ENCODE data around the gene CFAP299.

The CFAP299 gene

GRCh38 chr4:80840396-80840795 lies 504.9 kb downstream of the CFAP299 start:
- Histone ChIP-seq H3K36me3 (ENCODE audit: control insufficient read depth in 1 of 2, insufficient read depth in 2 of 2, low read length in 2 of 2) (no peaks in the 10 kb centered on the region), H3K4me3 (ENCODE audit: low read depth in 1 of 2, low read length in 2 of 2) (no peak overlapping the region), H3K27ac (ENCODE audit: low read length) (no peak overlapping the region), H3K9me3 (ENCODE audit: control insufficient read depth in 1 of 2, low read length in 2 of 2) (no peaks in the 10 kb centered on the region), H3K27me3 (ENCODE audit: low read depth, low read length) (no peaks in the 10 kb centered on the region), H3K4me1 (ENCODE audit: control insufficient read depth in 1 of 2, insufficient read depth in 2 of 2, low read length in 2 of 2) (no peaks in the 10 kb centered on the region)

GRCh38 chr4:80841587-80842281 lies 506.2 kb downstream of the CFAP299 start:
- H3K27me3 ChIP-seq (ENCODE audit: low read depth, low read length) = no peaks in the 10 kb centered on the region
- no peak overlapping the region for H3K4me3 ChIP-seq (ENCODE audit: low read depth in 1 of 2, low read length in 2 of 2)
- H3K27ac ChIP-seq (ENCODE audit: low read length) = no peak overlapping the region
- H3K4me1 ChIP-seq (ENCODE audit: control insufficient read depth in 1 of 2, insufficient read depth in 2 of 2, low read length in 2 of 2) = no peaks in the 10 kb centered on the region
- H3K9me3 ChIP-seq (ENCODE audit: control insufficient read depth in 1 of 2, low read length in 2 of 2) = no peaks in the 10 kb centered on the region
- H3K36me3 ChIP-seq (ENCODE audit: control insufficient read depth in 1 of 2, insufficient read depth in 2 of 2, low read length in 2 of 2) = no peaks in the 10 kb centered on the region

GRCh38 chr4:80846210-80846609 lies 510.7 kb downstream of the CFAP299 start:
- H3K27me3 ChIP-seq (ENCODE audit: low read depth, low read length) = no peaks in the 10 kb centered on the region
- no peaks in the 10 kb centered on the region for H3K4me1 ChIP-seq (ENCODE audit: control insufficient read depth in 1 of 2, insufficient read depth in 2 of 2, low read length in 2 of 2)
- no peaks in the 10 kb centered on the region for H3K9me3 ChIP-seq (ENCODE audit: control insufficient read depth in 1 of 2, low read length in 2 of 2)
- no peak overlapping the region for H3K4me3 ChIP-seq (ENCODE audit: low read depth in 1 of 2, low read length in 2 of 2)
- H3K27ac ChIP-seq (ENCODE audit: low read length) = no peak overlapping the region
- no peaks in the 10 kb centered on the region for H3K36me3 ChIP-seq (ENCODE audit: control insufficient read depth in 1 of 2, insufficient read depth in 2 of 2, low read length in 2 of 2)

- H3K27ac ChIP-seq (ENCODE audit: low read length) = no peak overlapping the region
- no peaks in the 10 kb centered on the region for H3K4me1 ChIP-seq (ENCODE audit: control insufficient read depth in 1 of 2, insufficient read depth in 2 of 2, low read length in 2 of 2)
- no peak overlapping the region for H3K4me3 ChIP-seq (ENCODE audit: low read depth in 1 of 2, low read length in 2 of 2)
- no peaks in the 10 kb centered on the region for H3K9me3 ChIP-seq (ENCODE audit: control insufficient read depth in 1 of 2, low read length in 2 of 2)
- H3K27me3 ChIP-seq (ENCODE audit: low read depth, low read length) = no peaks in the 10 kb centered on the region
- no peaks in the 10 kb centered on the region for H3K36me3 ChIP-seq (ENCODE audit: control insufficient read depth in 1 of 2, insufficient read depth in 2 of 2, low read length in 2 of 2)
Measured at GRCh38 chr4:80852061-80852460, 516.5 kb downstream of the CFAP299 start.

GRCh38 chr4:80873571-80873970 lies 538.0 kb downstream of the CFAP299 start:
- Histone ChIP-seq H3K4me3 (ENCODE audit: low read depth in 1 of 2, low read length in 2 of 2) (no peak overlapping the region), H3K27ac (ENCODE audit: low read length) (no peak overlapping the region), H3K27me3 (ENCODE audit: low read depth, low read length) (no peaks in the 10 kb centered on the region), H3K4me1 (ENCODE audit: control insufficient read depth in 1 of 2, insufficient read depth in 2 of 2, low read length in 2 of 2) (no peaks in the 10 kb centered on the region), H3K36me3 (ENCODE audit: control insufficient read depth in 1 of 2, insufficient read depth in 2 of 2, low read length in 2 of 2) (no peaks in the 10 kb centered on the region), H3K9me3 (ENCODE audit: control insufficient read depth in 1 of 2, low read length in 2 of 2) (no peaks in the 10 kb centered on the region)

GRCh38 chr4:80874979-80875378 lies 539.4 kb downstream of the CFAP299 start:
- no peaks in the 10 kb centered on the region for H3K27me3 ChIP-seq (ENCODE audit: low read depth, low read length)
- no peaks in the 10 kb centered on the region for H3K4me1 ChIP-seq (ENCODE audit: control insufficient read depth in 1 of 2, insufficient read depth in 2 of 2, low read length in 2 of 2)
- no peaks in the 10 kb centered on the region for H3K36me3 ChIP-seq (ENCODE audit: control insufficient read depth in 1 of 2, insufficient read depth in 2 of 2, low read length in 2 of 2)
- no peaks in the 10 kb centered on the region for H3K9me3 ChIP-seq (ENCODE audit: control insufficient read depth in 1 of 2, low read length in 2 of 2)
- H3K4me3 ChIP-seq (ENCODE audit: low read depth in 1 of 2, low read length in 2 of 2) = no peak overlapping the region
- H3K27ac ChIP-seq (ENCODE audit: low read length) = no peak overlapping the region

GRCh38 chr4:80875642-80876041 lies 540.1 kb downstream of the CFAP299 start:
- Histone ChIP-seq H3K4me1 (ENCODE audit: control insufficient read depth in 1 of 2, insufficient read depth in 2 of 2, low read length in 2 of 2) (no peaks in the 10 kb centered on the region), H3K9me3 (ENCODE audit: control insufficient read depth in 1 of 2, low read length in 2 of 2) (no peaks in the 10 kb centered on the region), H3K4me3 (ENCODE audit: low read depth in 1 of 2, low read length in 2 of 2) (no peak overlapping the region), H3K27me3 (ENCODE audit: low read depth, low read length) (no peaks in the 10 kb centered on the region), H3K36me3 (ENCODE audit: control insufficient read depth in 1 of 2, insufficient read depth in 2 of 2, low read length in 2 of 2) (no peaks in the 10 kb centered on the region), H3K27ac (ENCODE audit: low read length) (no peak overlapping the region)

- no peaks in the 10 kb centered on the region for H3K27me3 ChIP-seq (ENCODE audit: low read depth, low read length)
- no peaks in the 10 kb centered on the region for H3K4me1 ChIP-seq (ENCODE audit: control insufficient read depth in 1 of 2, insufficient read depth in 2 of 2, low read length in 2 of 2)
- H3K36me3 ChIP-seq (ENCODE audit: control insufficient read depth in 1 of 2, insufficient read depth in 2 of 2, low read length in 2 of 2) = no peaks in the 10 kb centered on the region
- H3K27ac ChIP-seq (ENCODE audit: low read length) = no peak overlapping the region
- no peak overlapping the region for H3K4me3 ChIP-seq (ENCODE audit: low read depth in 1 of 2, low read length in 2 of 2)
- H3K9me3 ChIP-seq (ENCODE audit: control insufficient read depth in 1 of 2, low read length in 2 of 2) = no peaks in the 10 kb centered on the region
Measured at GRCh38 chr4:80876810-80877209, 541.3 kb downstream of the CFAP299 start.

- H3K9me3 ChIP-seq (ENCODE audit: control insufficient read depth in 1 of 2, low read length in 2 of 2) = no peaks in the 10 kb centered on the region
- H3K27me3 ChIP-seq (ENCODE audit: low read depth, low read length) = no peaks in the 10 kb centered on the region
- no peaks in the 10 kb centered on the region for H3K4me1 ChIP-seq (ENCODE audit: control insufficient read depth in 1 of 2, insufficient read depth in 2 of 2, low read length in 2 of 2)
- no peaks in the 10 kb centered on the region for H3K36me3 ChIP-seq (ENCODE audit: control insufficient read depth in 1 of 2, insufficient read depth in 2 of 2, low read length in 2 of 2)
- H3K27ac ChIP-seq (ENCODE audit: low read length) = no peak overlapping the region
- H3K4me3 ChIP-seq (ENCODE audit: low read depth in 1 of 2, low read length in 2 of 2) = no peak overlapping the region
Measured at GRCh38 chr4:80878218-80878617, 542.7 kb downstream of the CFAP299 start.

- H3K4me1 ChIP-seq (ENCODE audit: control insufficient read depth in 1 of 2, insufficient read depth in 2 of 2, low read length in 2 of 2) = no peaks in the 10 kb centered on the region
- H3K4me3 ChIP-seq (ENCODE audit: low read depth in 1 of 2, low read length in 2 of 2) = no peak overlapping the region
- no peak overlapping the region for H3K27ac ChIP-seq (ENCODE audit: low read length)
- H3K9me3 ChIP-seq (ENCODE audit: control insufficient read depth in 1 of 2, low read length in 2 of 2) = no peaks in the 10 kb centered on the region
- no peaks in the 10 kb centered on the region for H3K27me3 ChIP-seq (ENCODE audit: low read depth, low read length)
- H3K36me3 ChIP-seq (ENCODE audit: control insufficient read depth in 1 of 2, insufficient read depth in 2 of 2, low read length in 2 of 2) = no peaks in the 10 kb centered on the region
Measured at GRCh38 chr4:80897537-80898303, 562.2 kb downstream of the CFAP299 start.

GRCh38 chr4:80900908-80901307 lies 565.4 kb downstream of the CFAP299 start:
- Histone ChIP-seq H3K27me3 (ENCODE audit: low read depth, low read length) (no peaks in the 10 kb centered on the region), H3K4me3 (ENCODE audit: low read depth in 1 of 2, low read length in 2 of 2) (no peak overlapping the region), H3K27ac (ENCODE audit: low read length) (no peak overlapping the region), H3K4me1 (ENCODE audit: control insufficient read depth in 1 of 2, insufficient read depth in 2 of 2, low read length in 2 of 2) (no peaks in the 10 kb centered on the region), H3K36me3 (ENCODE audit: control insufficient read depth in 1 of 2, insufficient read depth in 2 of 2, low read length in 2 of 2) (no peaks in the 10 kb centered on the region), H3K9me3 (ENCODE audit: control insufficient read depth in 1 of 2, low read length in 2 of 2) (no peaks in the 10 kb centered on the region)
